HUES64 (cell line): Measurements from ENCODE around the gene LARP1B.
"Not testable (repeated sequence)": the region's sequence is repeated elsewhere in the genome, so short reads cannot be mapped to it uniquely, and the experiment has no call there.

ENCODE experiments used
- H3K27ac ChIP-seq: 2 replicates; pipeline ENCODE4 v1.7.0; 2013; ENCODE audit warnings: low read depth, low read length, inconsistent platforms
- H3K27me3 ChIP-seq: 2 replicates; pipeline ENCODE4 v1.6.1; 2013; ENCODE audit warnings: mild to moderate bottlenecking, low read length; ENCODE audit not compliant: insufficient read depth
- H3K36me3 ChIP-seq: 2 replicates; pipeline ENCODE4 v1.6.1; 2013; ENCODE audit warnings: mild to moderate bottlenecking, low read length; ENCODE audit not compliant: insufficient read depth
- H3K4me1 ChIP-seq: 2 replicates; pipeline ENCODE4 v1.6.1; 2013; ENCODE audit warnings: mild to moderate bottlenecking, low read length, moderate library complexity; ENCODE audit not compliant: insufficient read depth
- H3K4me3 ChIP-seq: 2 replicates; pipeline ENCODE4 v1.5.1; 2013; ENCODE audit warnings: mild to moderate bottlenecking, low read length, moderate library complexity
- H3K9ac ChIP-seq: 2 replicates; pipeline ENCODE4 v1.6.1; 2013; ENCODE audit warnings: mild to moderate bottlenecking, low read depth, low read length
- H3K9me3 ChIP-seq: 2 replicates; pipeline ENCODE4 v1.6.1; 2013; ENCODE audit warnings: low read depth, low read length; ENCODE audit not compliant: insufficient read depth
- WGBS: fragments of 150-250, 120-280 bp; methylation state at CpG from one replicate; pipeline ENCODE4 v1.1.7; 2013; ENCODE audit warnings: missing lambda C conversion rate; 5-methylcytosine and 5-hydroxymethylcytosine counted together

The LARP1B gene

GRCh38 chr4:128060121-128060698 lies 902 bp upstream of the LARP1B start:
- Histone ChIP-seq H3K4me3 (peak overlapping the region; percentile 85), H3K36me3 (no peaks in the 10 kb centered on the region), H3K4me1 (peaks cover 12% of the 10 kb centered on the region; the same call in 1 of the 2 replicates), H3K27me3 (no peaks in the 10 kb centered on the region), H3K9ac (peak overlapping the region; percentile 96), H3K27ac (peak overlapping the region; percentile 99), H3K9me3 (no peaks in the 10 kb centered on the region)
- WGBS, result 43% methylated on average over 14 of the region's 21 CpGs

- Histone ChIP-seq H3K27me3 (no peaks in the 10 kb centered on the region), H3K9me3 (no peaks in the 10 kb centered on the region), H3K9ac (peak overlapping the region; percentile 96), H3K27ac (peak overlapping the region; percentile 99; the same call in 1 of the 2 replicates), H3K4me1 (peaks cover 12% of the 10 kb centered on the region; the same call in 1 of the 2 replicates), H3K36me3 (no peaks in the 10 kb centered on the region), H3K4me3 (peak overlapping the region; percentile 85)
- WGBS, result under 1% methylated on average over 101 of the region's 101 CpGs
These were observed 739 bp downstream of the LARP1B start for GRCh38 chr4:128061566-128062536.

GRCh38 chr4:128066453-128066820 lies 5.3 kb downstream of the LARP1B start:
- not testable (repeated sequence) for H3K27ac ChIP-seq, H3K9me3 ChIP-seq, H3K36me3 ChIP-seq, H3K4me3 ChIP-seq, H3K9ac ChIP-seq, H3K4me1 ChIP-seq, H3K27me3 ChIP-seq
- WGBS, result 95% methylated on average over 10 of the region's 10 CpGs

GRCh38 chr4:128068918-128069317 lies 7.8 kb downstream of the LARP1B start:
- H3K36me3 ChIP-seq, result no peaks in the 10 kb centered on the region
- WGBS, result 88% methylated on average over 3 of the region's 3 CpGs
- peaks cover 4% of the 10 kb centered on the region; the same call in 1 of the 2 replicates for H3K4me1 ChIP-seq
- H3K27ac ChIP-seq, result no peak overlapping the region
- H3K4me3 ChIP-seq, result no peak overlapping the region
- no peak overlapping the region for H3K9ac ChIP-seq
- no peaks in the 10 kb centered on the region for H3K27me3 ChIP-seq
- no peaks in the 10 kb centered on the region for H3K9me3 ChIP-seq

- Histone ChIP-seq H3K9me3 (no peaks in the 10 kb centered on the region), H3K36me3 (peaks cover 64% of the 10 kb centered on the region), H3K27me3 (no peaks in the 10 kb centered on the region), H3K9ac (no peak overlapping the region), H3K4me1 (no peaks in the 10 kb centered on the region), H3K4me3 (no peak overlapping the region), H3K27ac (no peak overlapping the region)
- 92% methylated on average over 4 of the region's 4 CpGs for WGBS
These were observed 15.4 kb downstream of the LARP1B start for GRCh38 chr4:128076464-128076863.

GRCh38 chr4:128095293-128095692 lies 34.2 kb downstream of the LARP1B start:
- not testable (repeated sequence) for H3K4me3 ChIP-seq, H3K27ac ChIP-seq, H3K9ac ChIP-seq, H3K27me3 ChIP-seq, H3K9me3 ChIP-seq, H3K4me1 ChIP-seq
- 98% methylated on average over 5 of the region's 6 CpGs for whole genome bisulfite sequencing
- H3K36me3 ChIP-seq, result peaks cover 82% of the 10 kb centered on the region

GRCh38 chr4:128107766-128108165 lies 46.7 kb downstream of the LARP1B start:
- Histone ChIP-seq H3K27me3 (no peaks in the 10 kb centered on the region), H3K9me3 (no peaks in the 10 kb centered on the region), H3K9ac (no peak overlapping the region), H3K27ac (no peak overlapping the region), H3K4me3 (no peak overlapping the region), H3K4me1 (no peaks in the 10 kb centered on the region), H3K36me3 (peaks cover 55% of the 10 kb centered on the region)
- WGBS, result over 99% methylated on average over 3 of the region's 3 CpGs

GRCh38 chr4:128123036-128123435 lies 61.9 kb downstream of the LARP1B start:
- Histone ChIP-seq H3K27ac (no peak overlapping the region), H3K36me3 (peaks cover 32% of the 10 kb centered on the region)

GRCh38 chr4:128130621-128131020 lies 69.5 kb downstream of the LARP1B start:
- Histone ChIP-seq H3K9me3 (no peaks in the 10 kb centered on the region), H3K27me3 (no peaks in the 10 kb centered on the region), H3K27ac (no peak overlapping the region), H3K4me3 (no peak overlapping the region), H3K4me1 (no peaks in the 10 kb centered on the region), H3K36me3 (peaks cover 17% of the 10 kb centered on the region), H3K9ac (no peak overlapping the region)
- WGBS, result 96% methylated on average over 3 of the region's 3 CpGs

More at GRCh38 chr4:128123036-128123435, 61.9 kb downstream of the LARP1B start:
- Histone ChIP-seq H3K27me3 (no peaks in the 10 kb centered on the region), H3K4me1 (no peaks in the 10 kb centered on the region), H3K9me3 (no peaks in the 10 kb centered on the region), H3K4me3 (no peak overlapping the region), H3K9ac (no peak overlapping the region)
- WGBS, result 98% methylated on average over 3 of the region's 3 CpGs

- WGBS, result 100% methylated on average over 4 of the region's 6 CpGs
- Histone ChIP-seq H3K4me1 (no peaks in the 10 kb centered on the region), H3K27me3 (no peaks in the 10 kb centered on the region), H3K27ac (no peak overlapping the region), H3K9me3 (no peaks in the 10 kb centered on the region), H3K9ac (no peak overlapping the region), H3K36me3 (peaks cover 10% of the 10 kb centered on the region; the same call in 1 of the 2 replicates), H3K4me3 (no peak overlapping the region)
These were observed 73.8 kb downstream of the LARP1B start for GRCh38 chr4:128134925-128135324.

- H3K4me1 ChIP-seq, result no peaks in the 10 kb centered on the region
- H3K9ac ChIP-seq, result no peak overlapping the region
- no peaks in the 10 kb centered on the region for H3K9me3 ChIP-seq
- no peak overlapping the region for H3K4me3 ChIP-seq
- WGBS, result 97% methylated on average over 3 of the region's 3 CpGs
- no peak overlapping the region for H3K27ac ChIP-seq
- no peaks in the 10 kb centered on the region for H3K27me3 ChIP-seq
- H3K36me3 ChIP-seq, result peaks cover 10% of the 10 kb centered on the region; the same call in 1 of the 2 replicates
These were observed 74.3 kb downstream of the LARP1B start for GRCh38 chr4:128135391-128135790.
